HEK293 (cell line): ENCODE results near the gene DCUN1D3.
A peak's percentile ranks its signal among the peaks of the same experiment; 100 is the strongest.

Experiments used
- CTCF ChIP-seq: fragments of 450-650 bp; formaldehyde crosslinking; IDR thresholded peaks from 2 replicates; pipeline ENCODE4 v1.5.1; 2016; ENCODE audit warnings: missing biosample characterization, missing genetic modification characterization
- FEZF1 ChIP-seq: fragments of 450-650 bp; formaldehyde crosslinking; IDR thresholded peaks from 2 replicates; pipeline ENCODE4 v1.5.1; 2016; ENCODE audit warnings: missing biosample characterization, missing genetic modification characterization
- HOXD13 ChIP-seq: sonication (generic); formaldehyde crosslinking; IDR thresholded peaks from 2 replicates; pipeline ENCODE4 v1.8.0; 2022; ENCODE audit warnings: missing genetic modification reagents, borderline replicate concordance
- PRDM1 ChIP-seq: fragments of 450-650 bp; formaldehyde crosslinking; IDR thresholded peaks from 2 replicates; pipeline ENCODE4; 2016; ENCODE audit warnings: missing biosample characterization, missing genetic modification characterization
- SALL2 ChIP-seq: fragments of 450-650 bp; formaldehyde crosslinking; IDR thresholded peaks from 2 replicates; pipeline ENCODE4 v1.5.0; 2017; ENCODE audit warnings: missing biosample characterization, mild to moderate bottlenecking, missing genetic modification characterization, borderline replicate concordance
- YY1 ChIP-seq: fragments of 450-650 bp; formaldehyde crosslinking; IDR thresholded peaks from 2 replicates; pipeline ENCODE4 v1.5.1; 2018; ENCODE audit warnings: missing biosample characterization, missing genetic modification characterization
- ZBTB44 ChIP-seq: fragments of 450-650 bp; IDR thresholded peaks from 2 replicates; pipeline ENCODE4 v1.5.1; 2018; ENCODE audit warnings: missing biosample characterization, mild to moderate bottlenecking, missing genetic modification characterization
- ZBTB8A ChIP-seq: fragments of 450-650 bp; formaldehyde crosslinking; IDR thresholded peaks from 2 replicates; pipeline ENCODE4 v1.5.1; 2016; ENCODE audit warnings: missing biosample characterization, missing genetic modification characterization
- ZFP69B ChIP-seq: fragments of 450-650 bp; formaldehyde crosslinking; IDR thresholded peaks from 2 replicates; pipeline ENCODE4 v1.5.1; 2016; ENCODE audit warnings: missing biosample characterization, missing genetic modification characterization
- ZNF114 ChIP-seq: fragments of 450-650 bp; formaldehyde crosslinking; IDR thresholded peaks from 2 replicates; pipeline ENCODE4 v1.5.0; 2017; ENCODE audit warnings: missing biosample characterization, missing genetic modification characterization
- ZNF132 ChIP-seq: fragments of 450-650 bp; formaldehyde crosslinking; IDR thresholded peaks from 2 replicates; pipeline ENCODE4 v1.5.1; 2017; ENCODE audit warnings: missing biosample characterization, missing genetic modification characterization, borderline replicate concordance
- ZNF157 ChIP-seq: fragments of 450-650 bp; formaldehyde crosslinking; IDR thresholded peaks from 2 replicates; pipeline ENCODE4 v1.5.1; 2016; ENCODE audit warnings: missing biosample characterization, missing genetic modification characterization
- ZNF223 ChIP-seq: fragments of 450-650 bp; formaldehyde crosslinking; IDR thresholded peaks from 2 replicates; pipeline ENCODE4 v1.5.1; 2016; ENCODE audit warnings: missing biosample characterization, missing genetic modification characterization
- ZNF26 ChIP-seq: fragments of 450-650 bp; formaldehyde crosslinking; IDR thresholded peaks from 2 replicates; pipeline ENCODE4 v1.5.1; 2016; ENCODE audit warnings: missing biosample characterization, missing genetic modification characterization
- ZNF362 ChIP-seq: fragments of 450-650 bp; formaldehyde crosslinking; IDR thresholded peaks from 2 replicates; pipeline ENCODE4 v1.5.1; 2016; ENCODE audit warnings: missing biosample characterization, missing genetic modification characterization
- ZNF398 ChIP-seq: fragments of 450-650 bp; formaldehyde crosslinking; IDR thresholded peaks from 2 replicates; pipeline ENCODE4 v1.5.1; 2017; ENCODE audit warnings: missing biosample characterization, missing genetic modification characterization
- ZNF404 ChIP-seq: fragments of 450-650 bp; formaldehyde crosslinking; IDR thresholded peaks from 2 replicates; pipeline ENCODE4 v1.5.1; 2017; ENCODE audit warnings: missing biosample characterization, missing genetic modification characterization
- ZNF416 ChIP-seq: fragments of 450-650 bp; formaldehyde crosslinking; IDR thresholded peaks from 2 replicates; pipeline ENCODE4 v1.5.1; 2016; ENCODE audit warnings: missing biosample characterization, missing genetic modification characterization
- ZNF426 ChIP-seq: fragments of 450-650 bp; formaldehyde crosslinking; IDR thresholded peaks from 2 replicates; pipeline ENCODE4 v1.5.1; 2017; ENCODE audit warnings: missing biosample characterization, missing genetic modification characterization, mild to moderate bottlenecking, inconsistent platforms, moderate library complexity
- ZNF433 ChIP-seq: fragments of 450-650 bp; formaldehyde crosslinking; IDR thresholded peaks from 2 replicates; pipeline ENCODE4 v1.5.1; 2016; ENCODE audit warnings: missing biosample characterization, missing genetic modification characterization, low read depth
- ZNF48 ChIP-seq: fragments of 450-650 bp; formaldehyde crosslinking; IDR thresholded peaks from 2 replicates; pipeline ENCODE4 v1.5.1; 2016; ENCODE audit warnings: missing biosample characterization, missing genetic modification characterization
- ZNF501 ChIP-seq: fragments of 450-650 bp; formaldehyde crosslinking; IDR thresholded peaks from 2 replicates; pipeline ENCODE4 v1.5.1; 2016; ENCODE audit warnings: missing biosample characterization, missing genetic modification characterization
- ZNF529 ChIP-seq: fragments of 450-650 bp; formaldehyde crosslinking; IDR thresholded peaks from 2 replicates; pipeline ENCODE4 v1.5.1; 2017; ENCODE audit warnings: missing genetic modification characterization, missing biosample characterization; ENCODE audit not compliant: insufficient replicate concordance
- ZNF580 ChIP-seq: fragments of 450-650 bp; formaldehyde crosslinking; IDR thresholded peaks from 2 replicates; pipeline ENCODE4 v1.5.1; 2016; ENCODE audit warnings: missing biosample characterization, missing genetic modification characterization
- ZNF629 ChIP-seq: fragments of 450-650 bp; formaldehyde crosslinking; IDR thresholded peaks from 2 replicates; pipeline ENCODE4 v1.5.1; 2017; ENCODE audit warnings: missing biosample characterization, missing genetic modification characterization
- ZNF660 ChIP-seq: fragments of 450-650 bp; IDR thresholded peaks from 2 replicates; pipeline ENCODE4 v1.5.1; 2018; ENCODE audit warnings: missing biosample characterization, mild to moderate bottlenecking, missing genetic modification characterization
- ZNF704 ChIP-seq: fragments of 450-650 bp; formaldehyde crosslinking; IDR thresholded peaks from 2 replicates; pipeline ENCODE4 v1.5.1; 2016; ENCODE audit warnings: missing biosample characterization, missing genetic modification characterization
- ZNF776 ChIP-seq: fragments of 450-650 bp; formaldehyde crosslinking; IDR thresholded peaks from 2 replicates; pipeline ENCODE4 v1.5.0; 2017; ENCODE audit warnings: missing biosample characterization, missing genetic modification characterization, borderline replicate concordance
- ZNF830 ChIP-seq: fragments of 450-650 bp; IDR thresholded peaks from 2 replicates; pipeline ENCODE4 v1.5.0; 2018; ENCODE audit warnings: missing biosample characterization, missing genetic modification characterization, low read depth, mild to moderate bottlenecking, moderate library complexity

Gene DCUN1D3

GRCh38 chr16:20806168-20807050 is 93.7 kb downstream of the DCUN1D3 start, which contains the start of the genes ERI2 and REXO5 (continued):
- no peak for TF ChIP-seq ZNF426 (tag by site-specific recombination)
- TF ChIP-seq ZBTB8A (tag by site-specific recombination): peak; percentile 94
- TF ChIP-seq SALL2 (tag by site-specific recombination): no peak
- TF ChIP-seq ZNF501 (tag by site-specific recombination): peak; percentile 35; the same call in 1 of the 2 replicates
- TF ChIP-seq CTCF (tag by site-specific recombination): peak; percentile 94
- TF ChIP-seq ZNF48 (tag by site-specific recombination): no peak
- no peak for TF ChIP-seq ZNF157 (tag by site-specific recombination)
- TF ChIP-seq ZNF433 (tag by site-specific recombination): no peak
- no peak for TF ChIP-seq ZNF529 (tag by site-specific recombination)
- TF ChIP-seq ZNF830: no peak
- TF ChIP-seq ZNF404: no peak
- TF ChIP-seq ZNF132 (tag by site-specific recombination): no peak
- no peak; the same call in 1 of the 2 replicates for TF ChIP-seq ZNF660
- peak; percentile 92 for TF ChIP-seq YY1 (tag by site-specific recombination)
- TF ChIP-seq PRDM1 (tag by site-specific recombination): peak; percentile 54
- no peak for TF ChIP-seq ZNF776 (tag by site-specific recombination)
- TF ChIP-seq ZBTB44 (tag by site-specific recombination): no peak
- 0 out of 2 replicates have a peak, but pooled peaks have one; percentile 44 for TF ChIP-seq ZNF580 (tag by site-specific recombination)
- TF ChIP-seq ZFP69B (tag by site-specific recombination): no peak
- peak; percentile 80 for TF ChIP-seq ZNF629
- TF ChIP-seq ZNF223: no peak
- no peak for TF ChIP-seq ZNF114 (tag by site-specific recombination)
- TF ChIP-seq ZNF398 (tag by site-specific recombination): peak; percentile 33; the same call in 1 of the 2 replicates
- no peak for TF ChIP-seq ZNF362 (tag by site-specific recombination)
- TF ChIP-seq ZNF26: no peak
- TF ChIP-seq HOXD13: no peak
- TF ChIP-seq ZNF416 (tag by site-specific recombination): no peak
- no peak for TF ChIP-seq ZNF704
- no peak; the same call in 1 of the 2 replicates for TF ChIP-seq FEZF1 (tag by site-specific recombination)
